ENCODE measurements around the gene ARID2.
A peak's percentile ranks its signal among the peaks of the same experiment; 100 is the strongest.

Gene ARID2

DNA sequence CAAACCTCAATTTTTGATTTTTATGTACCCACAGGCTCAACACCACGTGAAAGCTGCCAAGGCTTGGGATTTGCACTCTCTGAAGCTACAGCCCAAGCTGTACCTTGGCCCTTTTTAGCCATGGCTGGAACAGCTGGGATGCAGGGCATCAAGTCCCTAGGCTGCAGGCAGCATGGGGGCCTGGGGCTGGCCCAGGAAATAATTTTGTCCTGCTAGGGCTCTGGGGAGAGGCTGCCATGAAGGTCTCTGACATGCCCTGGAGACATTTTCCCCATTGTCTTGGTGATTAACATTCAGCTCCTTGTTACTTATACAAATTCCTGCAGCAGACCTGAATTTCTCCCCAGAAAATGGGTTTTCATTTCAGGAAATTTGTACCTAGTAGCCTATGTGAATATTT, 157.2 kb downstream of the ARID2 start:
- no peak overlapping the region for H3K4me3 Mint-ChIP-seq
- H3K27ac Mint-ChIP-seq: no peak overlapping the region
- H3K9me3 Mint-ChIP-seq: peaks cover 32% of the 10 kb centered on the region
- no peaks in the 10 kb centered on the region for H3K27me3 Mint-ChIP-seq (ENCODE audit: low read depth)
- peaks cover 9% of the 10 kb centered on the region for H3K4me1 Mint-ChIP-seq (ENCODE audit: low read depth)
- peaks cover 48% of the 10 kb centered on the region for H3K36me3 Mint-ChIP-seq (ENCODE audit: low read depth)

DNA sequence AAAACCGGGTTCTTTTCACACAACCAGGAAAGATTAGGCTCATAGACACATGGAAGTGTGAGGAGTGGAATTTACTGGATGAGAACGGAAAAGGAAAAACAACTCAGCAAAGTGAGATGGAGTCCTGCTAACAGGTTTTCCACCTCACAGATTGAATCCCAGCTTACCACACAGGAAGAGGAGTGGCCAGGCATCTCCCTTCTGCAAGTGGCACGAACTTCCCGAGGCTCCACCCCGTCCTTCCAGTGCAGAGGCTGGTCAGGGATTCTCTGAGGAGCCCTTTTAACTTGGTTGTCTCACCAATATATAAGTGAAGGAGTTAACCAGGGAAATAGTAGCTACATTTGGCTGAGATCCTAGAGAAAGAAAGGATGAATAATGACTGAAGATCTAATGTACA, 158.0 kb downstream of the ARID2 start:
- Mint-ChIP-seq H3K4me1 (ENCODE audit: low read depth) (peaks cover 11% of the 10 kb centered on the region), H3K36me3 (ENCODE audit: low read depth) (peaks cover 41% of the 10 kb centered on the region), H3K9me3 (peaks cover 26% of the 10 kb centered on the region), H3K27me3 (ENCODE audit: low read depth) (no peaks in the 10 kb centered on the region), H3K27ac (no peak overlapping the region), H3K4me3 (no peak overlapping the region)

DNA sequence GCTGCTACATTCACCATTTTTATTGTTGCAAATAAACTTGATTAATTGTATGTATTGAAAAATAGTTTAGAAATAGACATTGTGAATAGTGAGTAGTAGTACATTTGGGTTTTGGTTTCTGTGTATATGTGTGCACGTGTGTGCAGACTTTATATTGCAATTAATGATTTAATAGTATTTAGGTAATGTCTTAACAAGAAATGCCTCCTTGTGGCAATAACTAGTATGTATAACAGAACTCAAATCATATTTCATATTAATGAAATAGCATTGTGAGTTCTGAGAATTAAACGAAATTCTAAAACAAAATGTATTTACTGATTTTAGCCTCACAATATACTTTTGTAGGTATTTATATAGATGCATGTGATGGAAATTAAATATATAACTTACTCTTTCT, 160.8 kb downstream of the ARID2 start:
- Mint-ChIP-seq H3K9me3 (peaks cover 11% of the 10 kb centered on the region), H3K4me3 (no peak overlapping the region), H3K27me3 (ENCODE audit: low read depth) (no peaks in the 10 kb centered on the region), H3K36me3 (ENCODE audit: low read depth) (peaks cover 41% of the 10 kb centered on the region), H3K27ac (no peak overlapping the region), H3K4me1 (ENCODE audit: low read depth) (peaks cover 20% of the 10 kb centered on the region)

DNA sequence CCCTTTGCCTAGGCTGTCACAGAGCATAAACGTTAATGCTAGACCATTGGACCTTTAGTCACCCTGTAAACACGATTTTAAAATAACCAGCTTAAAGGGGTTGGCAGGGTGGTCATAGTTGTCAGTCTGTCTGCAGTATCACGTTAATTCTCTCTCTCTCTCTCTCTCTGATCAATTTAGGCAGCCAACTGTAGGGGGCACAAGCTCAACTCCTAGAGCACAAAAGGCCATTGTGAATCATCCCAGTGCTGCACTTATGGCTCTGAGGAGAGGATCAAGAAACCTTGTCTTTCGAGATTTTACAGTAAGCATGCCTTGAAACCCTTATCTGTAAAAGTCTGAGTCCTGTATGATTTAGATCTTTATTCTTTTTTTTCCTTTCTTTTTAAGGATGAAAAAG, 163.7 kb downstream of the ARID2 start:
- no peak overlapping the region for H3K4me3 Mint-ChIP-seq
- H3K27ac Mint-ChIP-seq: no peak overlapping the region
- H3K4me1 Mint-ChIP-seq (ENCODE audit: low read depth): peaks cover 20% of the 10 kb centered on the region
- no peaks in the 10 kb centered on the region for H3K27me3 Mint-ChIP-seq (ENCODE audit: low read depth)
- H3K9me3 Mint-ChIP-seq: no peaks in the 10 kb centered on the region
- peaks cover 45% of the 10 kb centered on the region for H3K36me3 Mint-ChIP-seq (ENCODE audit: low read depth)

DNA sequence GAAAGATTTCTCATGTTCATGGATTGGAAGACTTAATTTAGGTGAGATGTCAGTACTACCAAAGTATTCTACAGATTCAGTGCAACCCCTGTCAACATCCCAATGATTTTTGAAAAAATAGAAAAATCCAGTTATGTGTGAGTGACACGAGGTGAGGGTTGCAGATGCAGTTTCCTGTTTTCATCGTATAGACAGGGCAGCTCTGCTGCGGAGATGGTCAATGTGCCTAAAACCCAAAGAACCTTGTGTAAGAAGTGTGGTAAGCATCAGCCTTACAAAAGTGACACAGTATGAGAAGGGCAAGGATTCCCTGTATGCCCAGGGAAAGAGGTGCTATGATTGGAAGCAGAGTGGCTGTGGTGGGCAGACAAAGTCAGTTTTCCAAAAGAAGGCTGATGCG, 166.5 kb downstream of the ARID2 start:
- Mint-ChIP-seq H3K27me3 (ENCODE audit: low read depth) (no peaks in the 10 kb centered on the region), H3K4me1 (ENCODE audit: low read depth) (peaks cover 20% of the 10 kb centered on the region), H3K36me3 (ENCODE audit: low read depth) (peaks cover 50% of the 10 kb centered on the region), H3K4me3 (no peak overlapping the region), H3K9me3 (no peaks in the 10 kb centered on the region), H3K27ac (no peak overlapping the region)

DNA sequence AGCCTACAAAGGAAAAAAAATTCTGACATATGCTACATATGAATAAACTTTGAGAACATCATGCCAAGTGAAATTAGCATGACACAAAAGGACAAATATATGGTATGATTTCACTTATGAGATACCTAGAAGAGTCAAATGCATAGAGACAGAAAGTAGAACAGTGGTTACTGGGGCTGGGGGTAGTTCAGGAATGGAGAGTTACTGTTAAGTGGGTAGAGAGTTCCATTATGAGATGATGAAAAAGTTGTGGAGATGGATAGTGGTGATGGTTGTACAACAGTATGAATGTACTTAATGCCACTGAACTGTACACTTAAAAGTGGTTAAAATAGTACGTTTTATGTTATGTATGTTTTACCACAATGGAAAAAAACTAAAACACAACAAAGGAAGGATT, 168.6 kb downstream of the ARID2 start:
- Mint-ChIP-seq H3K4me1 (ENCODE audit: low read depth) (peaks cover 9% of the 10 kb centered on the region), H3K36me3 (ENCODE audit: low read depth) (peaks cover 47% of the 10 kb centered on the region), H3K27me3 (ENCODE audit: low read depth) (no peaks in the 10 kb centered on the region), H3K27ac (no peak overlapping the region), H3K9me3 (no peaks in the 10 kb centered on the region), H3K4me3 (no peak overlapping the region)

DNA sequence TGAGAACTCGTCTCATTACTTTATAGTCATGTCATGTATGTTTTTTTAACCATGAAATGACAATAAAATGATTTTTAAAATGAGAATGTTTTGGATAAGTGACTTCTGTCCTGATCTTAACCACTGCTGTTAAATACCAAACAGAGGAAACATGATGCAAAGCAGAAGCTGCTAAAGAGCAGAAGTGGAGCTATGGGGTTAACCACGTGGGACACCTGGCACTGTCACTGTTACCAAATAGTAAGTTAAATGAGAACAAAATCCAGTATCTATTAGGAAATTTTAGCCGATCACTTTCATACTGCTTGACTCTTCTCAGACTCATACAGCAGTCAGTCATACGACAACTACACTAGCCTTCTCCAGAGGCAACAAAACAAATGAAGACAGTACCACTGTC, 178.4 kb downstream of the ARID2 start:
- Mint-ChIP-seq H3K4me3 (no peak overlapping the region), H3K9me3 (no peaks in the 10 kb centered on the region), H3K27ac (no peak overlapping the region), H3K4me1 (ENCODE audit: low read depth) (no peaks in the 10 kb centered on the region), H3K27me3 (ENCODE audit: low read depth) (no peaks in the 10 kb centered on the region), H3K36me3 (ENCODE audit: low read depth) (peaks cover 21% of the 10 kb centered on the region)

DNA sequence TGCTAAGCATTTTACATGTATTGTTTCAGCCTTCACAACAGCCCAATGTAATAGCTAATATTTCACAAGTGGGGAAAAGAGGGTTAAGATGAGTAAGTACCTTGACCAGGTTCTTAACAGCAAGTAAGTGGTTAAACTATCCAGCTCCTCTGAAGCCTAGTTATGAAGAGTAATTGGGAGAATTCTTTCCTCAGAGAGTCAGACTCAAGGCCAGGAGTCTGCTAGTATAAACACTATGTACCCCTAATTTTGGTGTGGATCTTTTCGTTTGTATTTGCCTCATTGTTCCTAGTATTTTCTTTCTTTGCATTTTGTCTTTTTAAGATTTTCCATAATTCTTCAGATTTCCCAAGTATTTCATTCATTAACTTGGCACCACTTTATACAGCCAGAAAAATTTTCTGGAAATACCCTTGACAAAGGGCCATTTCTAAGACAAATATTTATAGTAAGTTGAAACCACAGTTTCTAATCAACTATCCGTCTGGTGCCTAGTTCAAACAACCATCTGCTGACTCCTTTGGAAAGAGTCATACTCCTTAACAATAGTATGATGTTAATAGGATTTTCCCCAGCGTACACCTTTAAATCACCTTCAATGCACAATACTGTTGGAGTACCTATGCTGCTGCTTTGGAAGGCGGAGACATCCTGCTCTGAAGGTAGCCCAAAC, 179.7 kb downstream of the ARID2 start:
- Mint-ChIP-seq H3K4me1 (ENCODE audit: low read depth) (no peaks in the 10 kb centered on the region), H3K36me3 (ENCODE audit: low read depth) (peaks cover 17% of the 10 kb centered on the region), H3K4me3 (no peak overlapping the region), H3K27me3 (ENCODE audit: low read depth) (no peaks in the 10 kb centered on the region), H3K9me3 (no peaks in the 10 kb centered on the region), H3K27ac (no peak overlapping the region)

DNA sequence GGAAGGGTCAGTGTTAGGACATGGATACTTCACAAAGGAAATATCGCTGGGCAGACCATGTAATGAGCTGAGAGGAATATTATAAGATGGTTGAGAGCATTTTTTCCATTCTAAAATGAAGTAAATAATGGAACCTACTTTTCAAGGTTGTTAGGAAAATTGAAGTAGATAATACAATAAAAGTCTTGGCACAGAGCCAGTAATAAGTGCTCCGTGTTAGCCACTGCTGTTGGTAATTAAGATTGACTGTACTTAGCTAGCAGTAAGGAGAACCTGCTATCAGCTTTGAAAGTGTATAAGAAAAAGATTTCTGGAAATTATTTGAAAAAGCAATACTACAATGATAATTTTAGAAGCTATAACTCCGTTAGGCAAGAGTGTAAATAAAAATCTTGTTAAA, 183.3 kb downstream of the ARID2 start:
- H3K4me3 Mint-ChIP-seq: no peak overlapping the region
- no peaks in the 10 kb centered on the region for H3K27me3 Mint-ChIP-seq (ENCODE audit: low read depth)
- H3K9me3 Mint-ChIP-seq: no peaks in the 10 kb centered on the region
- no peak overlapping the region for H3K27ac Mint-ChIP-seq
- peaks cover 12% of the 10 kb centered on the region for H3K36me3 Mint-ChIP-seq (ENCODE audit: low read depth)
- no peaks in the 10 kb centered on the region for H3K4me1 Mint-ChIP-seq (ENCODE audit: low read depth)

DNA sequence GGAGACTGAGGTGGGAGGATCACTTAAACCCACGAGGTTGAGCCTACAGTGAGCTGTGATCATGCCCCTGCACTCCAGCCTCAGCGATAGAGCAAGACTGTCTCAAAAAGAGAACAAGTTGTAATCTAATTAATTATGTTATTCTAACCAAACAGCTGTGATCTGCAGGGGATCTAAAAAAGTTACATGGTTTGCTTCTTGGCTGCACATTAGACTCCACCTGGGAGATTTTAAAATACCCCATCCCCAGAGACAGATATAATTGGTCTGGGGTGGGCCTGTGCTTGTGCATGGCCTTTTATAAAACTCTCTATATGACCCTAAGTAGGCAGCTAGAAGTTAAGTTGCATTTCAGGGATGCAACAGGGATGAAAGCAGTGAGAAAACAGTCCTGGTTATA, 184.1 kb downstream of the ARID2 start:
- H3K36me3 Mint-ChIP-seq (ENCODE audit: low read depth): peaks cover 15% of the 10 kb centered on the region
- H3K9me3 Mint-ChIP-seq: no peaks in the 10 kb centered on the region
- H3K4me3 Mint-ChIP-seq: no peak overlapping the region
- no peaks in the 10 kb centered on the region for H3K27me3 Mint-ChIP-seq (ENCODE audit: low read depth)
- no peaks in the 10 kb centered on the region for H3K4me1 Mint-ChIP-seq (ENCODE audit: low read depth)
- no peak overlapping the region for H3K27ac Mint-ChIP-seq

DNA sequence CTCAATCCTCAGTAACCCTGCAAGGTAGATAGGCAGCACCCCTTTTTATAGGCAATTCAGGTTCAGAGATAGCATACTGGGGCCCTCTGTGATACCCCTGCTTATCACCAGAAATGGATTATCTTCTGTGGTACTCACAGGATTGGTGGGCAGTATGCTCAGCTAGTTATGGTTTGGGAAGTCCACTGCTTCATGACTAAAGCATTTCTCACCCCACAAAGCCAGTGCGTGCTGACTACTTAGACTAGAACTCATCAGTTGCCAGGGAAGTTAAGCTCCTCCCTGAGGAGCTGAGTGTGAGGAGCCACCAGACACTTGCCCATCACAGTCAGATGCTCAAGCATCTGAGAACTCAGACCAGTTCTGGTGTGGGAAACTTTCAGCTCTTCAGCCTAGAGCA, 184.6 kb downstream of the ARID2 start:
- no peaks in the 10 kb centered on the region for H3K27me3 Mint-ChIP-seq (ENCODE audit: low read depth)
- no peak overlapping the region for H3K27ac Mint-ChIP-seq
- H3K9me3 Mint-ChIP-seq: no peaks in the 10 kb centered on the region
- no peak overlapping the region for H3K4me3 Mint-ChIP-seq
- peaks cover 12% of the 10 kb centered on the region for H3K36me3 Mint-ChIP-seq (ENCODE audit: low read depth)
- no peaks in the 10 kb centered on the region for H3K4me1 Mint-ChIP-seq (ENCODE audit: low read depth)

DNA sequence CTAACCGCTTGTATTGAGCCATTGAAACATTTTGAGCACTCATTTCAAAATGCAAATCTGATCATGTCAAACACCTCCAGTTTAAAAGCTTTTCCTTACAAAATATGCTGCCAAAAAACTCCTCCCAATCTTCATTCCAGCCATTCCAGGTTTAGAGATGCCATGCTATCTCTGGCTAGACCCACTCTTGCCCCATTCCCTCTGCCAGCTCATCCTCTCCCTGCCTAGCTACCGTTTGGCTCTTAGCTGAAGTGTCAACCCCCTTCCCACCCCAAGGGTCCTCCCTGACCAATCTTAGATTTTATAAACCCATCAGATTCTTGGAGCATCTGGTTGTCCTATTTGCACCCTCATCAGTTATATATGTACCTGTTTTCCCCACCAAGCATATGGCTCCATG, 185.9 kb downstream of the ARID2 start:
- Mint-ChIP-seq H3K4me1 (ENCODE audit: low read depth) (no peaks in the 10 kb centered on the region), H3K36me3 (ENCODE audit: low read depth) (peaks cover 7% of the 10 kb centered on the region), H3K27ac (no peak overlapping the region), H3K27me3 (ENCODE audit: low read depth) (no peaks in the 10 kb centered on the region), H3K4me3 (no peak overlapping the region), H3K9me3 (no peaks in the 10 kb centered on the region)

DNA sequence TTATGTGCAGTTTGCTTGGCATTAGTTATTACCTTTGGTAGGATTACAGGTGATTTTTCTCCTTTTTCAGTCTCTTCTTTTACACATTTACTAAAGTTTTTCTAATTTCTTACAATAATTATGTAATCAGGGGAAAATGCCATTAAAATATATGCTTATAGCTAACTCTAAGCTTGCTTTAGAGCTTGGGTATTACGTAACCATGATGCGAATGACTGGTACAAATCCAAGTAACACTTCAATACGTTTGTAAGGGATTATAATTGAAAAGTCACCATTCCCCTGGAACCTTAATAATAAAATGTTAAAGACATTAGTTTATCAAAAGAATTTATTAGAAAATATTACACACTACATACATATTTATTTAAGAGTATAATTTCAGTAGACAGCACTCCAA, 189.3 kb downstream of the ARID2 start:
- Mint-ChIP-seq H3K4me1 (ENCODE audit: low read depth) (no peaks in the 10 kb centered on the region), H3K4me3 (no peak overlapping the region), H3K27ac (no peak overlapping the region), H3K36me3 (ENCODE audit: low read depth) (peaks cover 20% of the 10 kb centered on the region), H3K27me3 (ENCODE audit: low read depth) (no peaks in the 10 kb centered on the region), H3K9me3 (no peaks in the 10 kb centered on the region)

DNA sequence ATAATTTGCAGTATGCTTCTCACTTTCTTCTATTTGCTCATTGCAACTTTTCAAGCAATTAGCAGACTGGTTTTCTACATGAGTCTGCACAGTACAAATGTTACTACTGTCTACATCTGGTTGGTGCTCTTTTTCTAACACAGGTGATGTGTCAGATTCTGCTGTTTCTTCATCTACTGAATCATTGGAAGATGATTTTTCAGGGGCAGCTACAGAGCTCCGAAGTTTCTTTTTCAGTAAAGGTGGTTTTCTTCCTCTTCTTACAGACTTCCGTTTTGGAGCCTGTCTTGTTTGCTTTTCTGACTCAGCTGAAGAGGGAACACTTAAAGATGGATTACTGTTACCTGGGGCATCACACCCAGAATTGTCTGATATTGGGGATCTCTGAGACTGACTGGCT, 198.8 kb downstream of the ARID2 start:
- H3K4me3 Mint-ChIP-seq: no peak overlapping the region
- H3K27me3 Mint-ChIP-seq (ENCODE audit: low read depth): no peaks in the 10 kb centered on the region
- peaks cover 7% of the 10 kb centered on the region for H3K4me1 Mint-ChIP-seq (ENCODE audit: low read depth)
- H3K27ac Mint-ChIP-seq: peak overlapping the region; percentile 24
- H3K36me3 Mint-ChIP-seq (ENCODE audit: low read depth): peaks cover 43% of the 10 kb centered on the region
- H3K9me3 Mint-ChIP-seq: no peaks in the 10 kb centered on the region

DNA sequence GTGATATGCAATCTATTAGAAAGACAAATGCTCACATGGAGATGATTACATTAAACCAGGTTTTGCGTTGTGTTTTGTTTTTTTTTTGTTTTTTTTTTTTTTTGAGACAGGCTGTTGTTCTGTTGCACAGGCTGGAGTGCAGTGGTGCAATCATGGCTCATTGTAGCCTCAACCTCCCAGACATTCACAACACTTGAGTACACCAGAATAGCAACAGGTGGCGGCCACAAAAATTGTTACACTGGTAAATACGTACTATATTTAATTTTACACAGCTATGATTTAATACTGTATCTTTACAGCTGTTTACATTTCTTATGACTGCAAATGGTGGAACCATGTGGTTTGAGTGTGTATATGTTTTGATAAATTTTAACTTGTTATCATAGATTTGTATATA, 200.9 kb downstream of the ARID2 start:
- no peaks in the 10 kb centered on the region for H3K27me3 Mint-ChIP-seq (ENCODE audit: low read depth)
- H3K36me3 Mint-ChIP-seq (ENCODE audit: low read depth): peaks cover 42% of the 10 kb centered on the region
- no peak overlapping the region for H3K27ac Mint-ChIP-seq

DNA sequence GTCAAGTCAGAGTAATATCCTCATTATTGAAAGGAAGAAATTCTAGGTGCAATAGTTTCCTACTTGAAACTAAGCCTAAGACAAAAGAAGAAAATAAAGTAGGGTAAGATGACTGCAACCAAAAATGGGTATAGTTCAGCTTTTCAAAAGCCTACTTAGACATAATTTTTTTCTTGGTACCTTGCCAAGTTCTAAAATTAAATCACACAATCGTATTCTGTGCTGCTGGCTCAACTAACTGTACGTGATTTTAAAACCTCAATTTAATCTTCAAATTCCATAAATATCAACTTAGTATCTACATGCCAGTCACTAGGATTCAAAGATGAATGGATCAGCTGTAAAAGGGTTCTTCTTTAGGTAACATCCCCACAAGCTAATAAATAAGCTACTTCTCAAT, 204.0 kb downstream of the ARID2 start:
- peaks cover 26% of the 10 kb centered on the region for H3K36me3 Mint-ChIP-seq (ENCODE audit: low read depth)
- H3K27ac Mint-ChIP-seq: no peak overlapping the region
- H3K9me3 Mint-ChIP-seq: no peaks in the 10 kb centered on the region
- no peaks in the 10 kb centered on the region for H3K27me3 Mint-ChIP-seq (ENCODE audit: low read depth)
- H3K4me3 Mint-ChIP-seq: no peak overlapping the region
- peaks cover 7% of the 10 kb centered on the region for H3K4me1 Mint-ChIP-seq (ENCODE audit: low read depth)

More for the DNA sequence above, 200.9 kb downstream of the ARID2 start:
- Mint-ChIP-seq H3K4me3 (no peak overlapping the region), H3K9me3 (no peaks in the 10 kb centered on the region), H3K4me1 (ENCODE audit: low read depth) (peaks cover 7% of the 10 kb centered on the region)

Measured in T-helper 1 cell treated with Interleukin-12 subunit alpha and Interleukin-12 subunit beta and Interleukin-4 antibody, amounts not matched to agents 30 μg/mL and 1 μg/mL, for 36 hours (primary cell).